Astrocyte of the cerebellum (primary cell): ENCODE data around the gene IL1R1.

Experiments
- DNase-seq: peaks from one replicate; pipeline ENCODE4 v3.0.0-alpha.2; 2011; ENCODE audit warnings: low read depth
- H3K4me3 ChIP-seq: 2 replicates; pipeline ENCODE4 v1.5.1; 2011; ENCODE audit warnings: mild to moderate bottlenecking, low read depth, low read length, moderate library complexity
- in situ Hi-C: cut with HindIII; loops from 2 replicates; pipeline ENCODE4 v1.10.0; 2017; ENCODE audit warnings: low sequenced_read_pairs
- TF ChIP-seq, protein P1 (sequence below): IDR thresholded peaks from 2 replicates; pipeline ENCODE4 v1.5.1; 2012; ENCODE audit warnings: low read length, low read depth, moderate library complexity, mild to moderate bottlenecking; ENCODE audit errors: missing control alignments

The IL1R1 gene

DNA sequence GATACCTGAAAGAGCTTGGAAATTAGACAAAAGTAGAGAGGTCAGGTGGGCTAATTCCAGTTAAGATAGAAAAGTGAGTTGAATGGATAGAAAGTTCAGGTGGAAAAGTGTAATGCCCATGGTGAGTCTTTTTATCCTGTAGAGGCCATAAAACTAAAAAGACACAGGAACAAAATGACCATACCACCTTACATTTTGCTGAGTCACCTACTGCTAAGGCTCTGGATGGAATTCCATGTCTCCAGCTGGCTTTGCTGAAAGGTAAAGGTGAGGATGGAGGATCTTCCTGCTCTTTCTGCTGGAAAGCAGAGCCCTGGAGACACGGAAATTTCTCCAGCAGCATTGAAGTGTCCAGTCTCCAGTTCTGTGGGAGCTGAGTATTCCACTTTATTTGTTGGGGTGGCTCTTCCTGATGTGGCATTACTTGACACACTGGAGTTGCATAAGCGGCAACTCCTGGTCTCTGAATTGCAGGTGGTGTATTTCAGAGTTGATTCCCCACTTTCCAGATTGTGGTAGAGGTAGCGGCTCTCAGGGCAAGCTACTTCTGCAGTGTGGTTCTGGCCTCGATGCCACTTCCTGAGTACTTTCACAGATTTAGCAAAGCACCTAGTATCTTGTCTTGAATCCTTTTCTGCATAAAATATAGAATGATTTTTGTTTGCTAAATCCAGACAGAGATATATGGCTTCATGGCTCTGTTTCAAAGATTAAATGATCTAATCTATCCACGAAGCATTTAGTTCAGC, 55.0 kb downstream of the IL1R1 start:
- H3K4me3 ChIP-seq, result no peak overlapping the region
- DNase-seq, result no peak
- in situ Hi-C loops, result no loop called here
- TF ChIP-seq, protein P1, sequence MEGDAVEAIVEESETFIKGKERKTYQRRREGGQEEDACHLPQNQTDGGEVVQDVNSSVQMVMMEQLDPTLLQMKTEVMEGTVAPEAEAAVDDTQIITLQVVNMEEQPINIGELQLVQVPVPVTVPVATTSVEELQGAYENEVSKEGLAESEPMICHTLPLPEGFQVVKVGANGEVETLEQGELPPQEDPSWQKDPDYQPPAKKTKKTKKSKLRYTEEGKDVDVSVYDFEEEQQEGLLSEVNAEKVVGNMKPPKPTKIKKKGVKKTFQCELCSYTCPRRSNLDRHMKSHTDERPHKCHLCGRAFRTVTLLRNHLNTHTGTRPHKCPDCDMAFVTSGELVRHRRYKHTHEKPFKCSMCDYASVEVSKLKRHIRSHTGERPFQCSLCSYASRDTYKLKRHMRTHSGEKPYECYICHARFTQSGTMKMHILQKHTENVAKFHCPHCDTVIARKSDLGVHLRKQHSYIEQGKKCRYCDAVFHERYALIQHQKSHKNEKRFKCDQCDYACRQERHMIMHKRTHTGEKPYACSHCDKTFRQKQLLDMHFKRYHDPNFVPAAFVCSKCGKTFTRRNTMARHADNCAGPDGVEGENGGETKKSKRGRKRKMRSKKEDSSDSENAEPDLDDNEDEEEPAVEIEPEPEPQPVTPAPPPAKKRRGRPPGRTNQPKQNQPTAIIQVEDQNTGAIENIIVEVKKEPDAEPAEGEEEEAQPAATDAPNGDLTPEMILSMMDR, result no peak

DNA sequence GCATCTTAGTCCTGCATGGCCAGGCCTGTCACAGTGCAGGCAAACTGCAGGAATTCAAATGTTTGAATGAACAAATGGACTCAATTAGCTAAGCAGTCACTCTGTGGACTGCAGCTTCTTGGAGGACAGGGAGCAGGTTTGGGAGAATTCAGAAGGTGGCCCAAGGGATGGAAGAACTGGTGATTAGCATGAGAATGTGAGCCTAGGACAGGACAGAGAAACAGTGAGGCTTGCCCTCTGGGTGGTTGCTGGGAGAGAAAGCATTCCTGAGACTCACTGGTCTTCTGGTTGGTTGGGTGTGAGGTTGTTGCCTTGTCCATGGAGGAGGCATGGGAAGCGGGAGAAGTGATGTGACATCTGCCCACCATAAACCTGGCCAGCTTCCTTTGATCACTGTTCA, 58.0 kb downstream of the IL1R1 start:
- TF ChIP-seq, protein P1, result no peak
- in situ Hi-C loops, result no loop called here
- no peak for DNase-seq
- no peak overlapping the region for H3K4me3 ChIP-seq

DNA sequence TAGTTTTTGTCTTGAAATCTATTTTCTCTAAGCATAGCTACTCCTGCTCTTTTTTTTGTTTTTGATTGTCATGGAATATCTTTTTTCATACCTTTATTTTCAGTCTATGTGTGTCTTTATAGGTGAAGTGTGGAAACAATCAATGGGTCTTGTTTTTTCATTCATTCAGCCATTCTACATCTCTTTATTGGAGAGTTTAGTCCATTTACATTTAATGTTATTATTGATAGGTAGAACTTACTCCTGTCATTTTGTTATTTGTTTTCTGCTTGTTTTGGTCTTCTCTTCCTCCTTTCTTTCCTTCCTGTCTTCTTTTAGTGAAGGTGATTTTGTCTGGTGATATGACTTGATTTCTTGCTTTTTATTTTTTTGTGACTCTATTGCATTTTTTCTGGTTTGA, 62.1 kb downstream of the IL1R1 start:
- TF ChIP-seq, protein P1, result no peak
- no peak overlapping the region for H3K4me3 ChIP-seq
- in situ Hi-C loops, result no loop called here
- no peak for DNase-seq

DNA sequence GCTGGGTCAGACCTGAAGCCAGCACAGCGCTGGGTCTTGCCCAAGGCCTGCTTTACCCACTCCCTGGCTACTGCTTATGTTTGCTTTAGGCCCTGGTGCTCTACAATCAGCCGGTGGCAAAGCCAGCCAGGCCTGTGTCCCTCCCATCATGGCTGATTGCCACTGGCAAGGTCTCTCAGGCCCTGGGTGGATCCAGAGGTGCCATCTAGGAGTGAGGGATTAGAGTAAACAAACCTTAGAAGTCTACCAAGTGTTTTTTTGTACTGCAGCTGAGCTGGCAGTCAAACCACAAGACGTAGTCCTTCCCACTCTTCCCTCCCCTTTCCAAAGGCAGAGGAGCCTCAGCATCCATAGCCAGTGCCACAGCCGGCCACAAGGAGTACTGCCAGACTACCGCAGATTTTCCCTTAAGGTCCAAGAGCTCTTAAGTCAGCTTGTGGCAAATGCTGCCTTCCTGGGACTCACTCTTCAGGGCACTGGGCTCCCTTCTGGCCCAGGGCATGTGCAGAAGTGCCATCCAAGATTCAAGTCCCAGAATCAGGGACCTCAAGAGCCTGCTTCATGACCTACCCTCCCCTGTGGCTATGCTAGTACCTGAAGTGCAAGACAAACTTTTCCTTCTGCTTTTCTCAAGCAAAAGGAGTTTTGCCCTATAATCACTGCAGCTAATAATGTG, 64.3 kb downstream of the IL1R1 start:
- H3K4me3 ChIP-seq, result no peak overlapping the region
- TF ChIP-seq, protein P1, result no peak
- DNase-seq, result no peak
- in situ Hi-C loops, result no loop called here

DNA sequence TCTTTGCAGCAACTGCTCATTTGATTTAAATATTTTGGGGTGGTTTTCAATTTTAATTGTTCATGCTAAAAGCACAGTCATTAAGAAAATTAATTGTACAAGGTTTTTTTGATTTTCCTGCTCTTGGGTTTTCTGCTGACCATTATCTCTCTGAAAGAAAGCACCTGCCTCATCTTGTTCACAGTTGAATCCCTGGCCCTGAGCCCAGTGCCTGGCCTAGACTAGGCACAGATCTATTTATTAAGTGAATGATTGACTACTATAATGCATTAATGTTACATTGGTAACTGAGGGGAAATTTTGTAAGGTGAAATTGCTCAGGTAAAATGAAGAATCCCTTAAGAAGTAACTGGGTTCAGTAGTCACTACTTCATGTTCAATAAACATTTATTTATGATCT, 66.2 kb downstream of the IL1R1 start:
- no peak for DNase-seq
- TF ChIP-seq, protein P1, result no peak
- in situ Hi-C loops, result no loop called here
- H3K4me3 ChIP-seq, result no peak overlapping the region

DNA sequence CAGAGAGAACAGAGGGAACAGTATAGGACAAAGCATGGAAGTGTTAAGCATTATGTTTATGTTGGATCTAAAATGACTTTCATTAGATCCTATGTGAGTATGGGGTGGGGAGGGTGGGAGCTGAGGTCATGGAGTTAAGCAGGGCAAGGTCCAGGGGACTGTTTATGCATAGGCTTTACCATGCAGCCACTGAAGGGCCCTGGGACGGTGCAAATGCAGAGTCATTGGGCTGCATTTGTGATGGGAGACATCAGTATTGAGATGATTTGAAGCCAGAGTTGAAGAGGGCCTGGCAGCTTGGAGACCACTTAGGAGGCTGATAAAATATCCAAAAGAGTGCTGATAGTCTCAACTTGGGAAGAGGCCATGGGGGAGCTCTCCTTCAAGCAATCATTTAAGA, 66.9 kb downstream of the IL1R1 start:
- H3K4me3 ChIP-seq, result no peak overlapping the region
- TF ChIP-seq, protein P1, result no peak
- in situ Hi-C loops, result no loop called here
- no peak for DNase-seq
